ENCODE data around the gene DENND4B. TPM values are rescaled to one million over a fixed set of nuclear protein-coding genes. Genes with fewer than 3 reads are reported as not detected.

DENND4B gene
- total and polyA plus RNA-seq, 10 of the 15 experiments (the other 5 are each of a cell fraction or from before 2014, with no cell fraction given): 12.0 to 74.8 (median 22.7) TPM

DNA sequence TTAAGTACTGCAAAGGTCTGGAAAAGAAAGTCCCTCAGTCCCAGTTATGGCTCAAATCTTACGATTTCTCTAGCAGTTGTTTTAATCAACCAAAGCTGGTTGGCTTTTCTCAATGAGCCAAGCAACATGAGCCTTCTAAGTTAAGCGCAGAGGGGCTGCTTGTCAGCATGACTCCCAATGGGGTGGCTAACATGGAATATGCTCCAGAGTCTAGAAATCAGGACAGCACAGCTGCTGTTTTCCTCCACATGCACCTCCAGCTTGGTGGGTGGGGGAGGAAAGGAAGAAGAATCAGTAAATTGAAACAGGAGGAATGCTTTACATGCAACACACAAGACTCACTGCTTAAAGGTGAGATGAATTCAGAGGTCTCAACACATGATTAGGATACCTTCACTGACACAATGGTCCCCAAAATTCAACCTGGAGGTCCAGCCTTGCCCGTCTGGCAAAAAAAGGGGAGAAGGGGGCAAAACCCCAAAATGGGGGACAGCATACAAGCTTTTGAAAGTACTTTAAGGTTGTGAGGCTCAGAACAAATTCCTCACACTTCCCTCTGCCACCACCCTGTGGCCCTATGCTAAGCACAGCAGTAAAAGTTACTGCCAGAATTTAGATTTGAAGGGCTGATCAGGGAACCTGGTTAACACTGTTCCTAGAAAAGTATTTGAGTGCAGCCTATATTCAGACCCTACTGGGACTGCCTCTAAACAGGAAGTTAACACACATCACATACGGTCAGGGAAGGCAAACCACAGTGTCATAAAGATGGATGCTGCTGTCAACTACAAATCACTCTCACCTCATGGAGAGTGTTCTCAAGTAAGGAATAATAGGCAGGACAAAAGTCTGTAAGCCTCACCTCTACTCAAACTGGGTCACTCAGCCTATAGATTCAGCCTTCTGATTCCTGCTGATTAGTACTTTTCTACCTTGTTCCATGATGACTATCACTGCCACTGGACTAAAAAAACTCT, 26.4 kb downstream of the DENND4B start (continued):
- TF ChIP-seq, protein P1, sequence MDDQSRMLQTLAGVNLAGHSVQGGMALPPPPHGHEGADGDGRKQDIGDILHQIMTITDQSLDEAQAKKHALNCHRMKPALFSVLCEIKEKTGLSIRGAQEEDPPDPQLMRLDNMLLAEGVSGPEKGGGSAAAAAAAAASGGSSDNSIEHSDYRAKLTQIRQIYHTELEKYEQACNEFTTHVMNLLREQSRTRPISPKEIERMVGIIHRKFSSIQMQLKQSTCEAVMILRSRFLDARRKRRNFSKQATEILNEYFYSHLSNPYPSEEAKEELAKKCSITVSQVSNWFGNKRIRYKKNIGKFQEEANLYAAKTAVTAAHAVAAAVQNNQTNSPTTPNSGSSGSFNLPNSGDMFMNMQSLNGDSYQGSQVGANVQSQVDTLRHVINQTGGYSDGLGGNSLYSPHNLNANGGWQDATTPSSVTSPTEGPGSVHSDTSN (IDR thresholded peaks at IDR 0.05; ENCODE audit: insufficient replicate concordance, low read depth, low read length): peak; percentile 68
- TF ChIP-seq, protein P2, sequence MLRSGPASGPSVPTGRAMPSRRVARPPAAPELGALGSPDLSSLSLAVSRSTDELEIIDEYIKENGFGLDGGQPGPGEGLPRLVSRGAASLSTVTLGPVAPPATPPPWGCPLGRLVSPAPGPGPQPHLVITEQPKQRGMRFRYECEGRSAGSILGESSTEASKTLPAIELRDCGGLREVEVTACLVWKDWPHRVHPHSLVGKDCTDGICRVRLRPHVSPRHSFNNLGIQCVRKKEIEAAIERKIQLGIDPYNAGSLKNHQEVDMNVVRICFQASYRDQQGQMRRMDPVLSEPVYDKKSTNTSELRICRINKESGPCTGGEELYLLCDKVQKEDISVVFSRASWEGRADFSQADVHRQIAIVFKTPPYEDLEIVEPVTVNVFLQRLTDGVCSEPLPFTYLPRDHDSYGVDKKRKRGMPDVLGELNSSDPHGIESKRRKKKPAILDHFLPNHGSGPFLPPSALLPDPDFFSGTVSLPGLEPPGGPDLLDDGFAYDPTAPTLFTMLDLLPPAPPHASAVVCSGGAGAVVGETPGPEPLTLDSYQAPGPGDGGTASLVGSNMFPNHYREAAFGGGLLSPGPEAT (IDR thresholded peaks at IDR 0.05; ENCODE audit: low read depth): no peak
- TF ChIP-seq POLR2AphosphoS2 (IDR thresholded peaks at IDR 0.05; ENCODE audit: low read depth, low read length): no peak
- TF ChIP-seq NBN (IDR thresholded peaks at IDR 0.05): no peak
- TF ChIP-seq, protein P3, sequence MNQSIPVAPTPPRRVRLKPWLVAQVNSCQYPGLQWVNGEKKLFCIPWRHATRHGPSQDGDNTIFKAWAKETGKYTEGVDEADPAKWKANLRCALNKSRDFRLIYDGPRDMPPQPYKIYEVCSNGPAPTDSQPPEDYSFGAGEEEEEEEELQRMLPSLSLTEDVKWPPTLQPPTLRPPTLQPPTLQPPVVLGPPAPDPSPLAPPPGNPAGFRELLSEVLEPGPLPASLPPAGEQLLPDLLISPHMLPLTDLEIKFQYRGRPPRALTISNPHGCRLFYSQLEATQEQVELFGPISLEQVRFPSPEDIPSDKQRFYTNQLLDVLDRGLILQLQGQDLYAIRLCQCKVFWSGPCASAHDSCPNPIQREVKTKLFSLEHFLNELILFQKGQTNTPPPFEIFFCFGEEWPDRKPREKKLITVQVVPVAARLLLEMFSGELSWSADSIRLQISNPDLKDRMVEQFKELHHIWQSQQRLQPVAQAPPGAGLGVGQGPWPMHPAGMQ (IDR thresholded peaks at IDR 0.05; ENCODE audit: borderline replicate concordance): no peak
- TF ChIP-seq CBX5 (IDR thresholded peaks at IDR 0.05; ENCODE audit: low read depth): no peak
- TF ChIP-seq LARP7 (IDR thresholded peaks at IDR 0.05): no peak
- TF ChIP-seq PAX5 (IDR thresholded peaks at IDR 0.05; ENCODE audit: borderline replicate concordance, low read depth, low read length): no peak
- no peak for TF ChIP-seq BCL11A (IDR thresholded peaks at IDR 0.05; ENCODE audit: low read depth, low read length)
- no peak for TF ChIP-seq CHD1 (IDR thresholded peaks at IDR 0.05; ENCODE audit: low read depth, low read length)
- no peak for TF ChIP-seq ZNF217 (IDR thresholded peaks at IDR 0.05)
- TF ChIP-seq MYC (IDR thresholded peaks at IDR 0.05; ENCODE audit: insufficient read depth, insufficient read length, insufficient replicate concordance, low read length, severe bottlenecking): no peak
- TF ChIP-seq ZNF274 (IDR thresholded peaks at IDR 0.05; ENCODE audit: insufficient read depth, insufficient read length): no peak
- no peak for TF ChIP-seq FOS (IDR thresholded peaks at IDR 0.05; ENCODE audit: borderline replicate concordance, extremely low read depth, insufficient read length)
- no peak for TF ChIP-seq MTA2 (IDR thresholded peaks at IDR 0.05; ENCODE audit: low read depth)
- TF ChIP-seq EED (IDR thresholded peaks at IDR 0.05; ENCODE audit: low read depth): no peak
- TF ChIP-seq CHD4 (IDR thresholded peaks at IDR 0.05): no peak
- TF ChIP-seq CREM (IDR thresholded peaks at IDR 0.05; ENCODE audit: low read depth): no peak
- TF ChIP-seq ZSCAN29 (IDR thresholded peaks at IDR 0.05): no peak
- no peak for TF ChIP-seq SUPT20H (IDR thresholded peaks at IDR 0.05; ENCODE audit: borderline replicate concordance, control insufficient read depth, low read depth, low read length)
- TF ChIP-seq, protein P4, sequence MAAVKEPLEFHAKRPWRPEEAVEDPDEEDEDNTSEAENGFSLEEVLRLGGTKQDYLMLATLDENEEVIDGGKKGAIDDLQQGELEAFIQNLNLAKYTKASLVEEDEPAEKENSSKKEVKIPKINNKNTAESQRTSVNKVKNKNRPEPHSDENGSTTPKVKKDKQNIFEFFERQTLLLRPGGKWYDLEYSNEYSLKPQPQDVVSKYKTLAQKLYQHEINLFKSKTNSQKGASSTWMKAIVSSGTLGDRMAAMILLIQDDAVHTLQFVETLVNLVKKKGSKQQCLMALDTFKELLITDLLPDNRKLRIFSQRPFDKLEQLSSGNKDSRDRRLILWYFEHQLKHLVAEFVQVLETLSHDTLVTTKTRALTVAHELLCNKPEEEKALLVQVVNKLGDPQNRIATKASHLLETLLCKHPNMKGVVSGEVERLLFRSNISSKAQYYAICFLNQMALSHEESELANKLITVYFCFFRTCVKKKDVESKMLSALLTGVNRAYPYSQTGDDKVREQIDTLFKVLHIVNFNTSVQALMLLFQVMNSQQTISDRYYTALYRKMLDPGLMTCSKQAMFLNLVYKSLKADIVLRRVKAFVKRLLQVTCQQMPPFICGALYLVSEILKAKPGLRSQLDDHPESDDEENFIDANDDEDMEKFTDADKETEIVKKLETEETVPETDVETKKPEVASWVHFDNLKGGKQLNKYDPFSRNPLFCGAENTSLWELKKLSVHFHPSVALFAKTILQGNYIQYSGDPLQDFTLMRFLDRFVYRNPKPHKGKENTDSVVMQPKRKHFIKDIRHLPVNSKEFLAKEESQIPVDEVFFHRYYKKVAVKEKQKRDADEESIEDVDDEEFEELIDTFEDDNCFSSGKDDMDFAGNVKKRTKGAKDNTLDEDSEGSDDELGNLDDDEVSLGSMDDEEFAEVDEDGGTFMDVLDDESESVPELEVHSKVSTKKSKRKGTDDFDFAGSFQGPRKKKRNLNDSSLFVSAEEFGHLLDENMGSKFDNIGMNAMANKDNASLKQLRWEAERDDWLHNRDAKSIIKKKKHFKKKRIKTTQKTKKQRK (IDR thresholded peaks at IDR 0.05; ENCODE audit: low read depth, low read length): no peak
- no peak for TF ChIP-seq SRF (IDR thresholded peaks at IDR 0.05; ENCODE audit: low read depth in 2 of 2, low read length in 2 of 2)
- no peak for TF ChIP-seq BMI1 (IDR thresholded peaks at IDR 0.05; ENCODE audit: borderline replicate concordance)

All from GM12878 (cell line).